OCI-LY3 (cell line): ENCODE measurements around the gene BROX.
A peak's percentile ranks its signal among the peaks of the same experiment; 100 is the strongest.

Experiments used
- H2AFZ ChIP-seq: fragments of 200-600, 300-600 bp; shearing (Covaris generic); 2 replicates; pipeline ENCODE4 v1.6.0; 2014; ENCODE audit warnings: antibody characterized with exemption, low read depth, low read length
- H3K27ac ChIP-seq: fragments of 200-600, 300-600 bp; sonication (generic); 2 replicates; pipeline ENCODE4 v1.5.1; 2014; ENCODE audit warnings: mild to moderate bottlenecking, low read length, moderate library complexity, mixed read lengths
- H3K27me3 ChIP-seq: fragments of 200-600, 300-600 bp; sonication (generic); 2 replicates; pipeline ENCODE4 v1.6.1; 2014; ENCODE audit warnings: low read depth, low read length, mixed read lengths
- H3K36me3 ChIP-seq: fragments of 200-600, 300-600 bp; sonication (generic); replicated peaks from 2 replicates; pipeline ENCODE3; 2014; ENCODE audit warnings: low read depth, low read length, mixed read lengths
- H3K4me1 ChIP-seq: fragments of 300-600, 200-600 bp; sonication (generic); 2 replicates; pipeline ENCODE4 v1.6.1; 2014; ENCODE audit warnings: low read length, mixed read lengths
- H3K4me2 ChIP-seq: fragments of 200-600, 300-600 bp; sonication (generic); 2 replicates; pipeline ENCODE4 v1.6.1; 2014; ENCODE audit warnings: low read length, mixed read lengths
- H3K4me3 ChIP-seq: fragments of 300-600, 200-600 bp; sonication (generic); 2 replicates; pipeline ENCODE4 v1.5.1; 2014; ENCODE audit warnings: antibody characterized with exemption, mild to moderate bottlenecking, low read length, moderate library complexity
- H3K79me2 ChIP-seq: fragments of 300-600, 200-600 bp; shearing (Covaris generic); 2 replicates; pipeline ENCODE4 v1.6.1; 2014; ENCODE audit warnings: mild to moderate bottlenecking, low read length, mixed read lengths
- H3K9ac ChIP-seq: fragments of 300-600, 200-600 bp; shearing (Covaris generic); 2 replicates; pipeline ENCODE4 v1.6.0; 2014; ENCODE audit warnings: mild to moderate bottlenecking, low read length, moderate library complexity
- H3K9me3 ChIP-seq: fragments of 200-600, 300-600 bp; shearing (Covaris generic); 2 replicates; pipeline ENCODE4 v1.6.1; 2014; ENCODE audit warnings: low read length, mixed read lengths; ENCODE audit not compliant: insufficient read depth
- H4K20me1 ChIP-seq: fragments of 200-600, 300-600 bp; sonication (generic); 2 replicates; pipeline ENCODE4 v1.6.1; 2016; ENCODE audit warnings: low read length, mixed read lengths; ENCODE audit not compliant: insufficient read depth
- EZH2phosphoT487 ChIP-seq: fragments of 200-600 bp; shearing (Covaris generic); IDR thresholded peaks from 2 replicates; pipeline ENCODE4 v1.6.1; 2018; ENCODE audit warnings: antibody characterized with exemption, mixed run types, low read depth
- TF ChIP-seq, protein P1 (sequence below): fragments of 200-600, 300-600 bp; sonication (generic); IDR thresholded peaks from 2 replicates; pipeline ENCODE4 v1.5.1; 2014; ENCODE audit warnings: antibody characterized with exemption, low read length, low read depth

BROX gene

GRCh38 chr1:222732216-222733159 is 20.1 kb downstream of the BROX start:
- Histone ChIP-seq H3K4me3 (peak overlapping the region; percentile 43; the same call in 1 of the 2 replicates), H3K27ac (peak overlapping the region; percentile 70), H3K4me1 (peaks cover 41% of the 10 kb centered on the region), H3K36me3 (peaks cover 64% of the 10 kb centered on the region), H2AFZ (no peak overlapping the region), H3K9ac (no peak overlapping the region), H3K79me2 (no peaks in the 10 kb centered on the region), H3K9me3 (no peaks in the 10 kb centered on the region), H3K4me2 (peak overlapping the region; percentile 76), H4K20me1 (peaks cover 26% of the 10 kb centered on the region), H3K27me3 (peaks cover 10% of the 10 kb centered on the region; the same call in 1 of the 2 replicates)
- peak; percentile 93 for TF ChIP-seq EZH2phosphoT487
- TF ChIP-seq, protein P1, sequence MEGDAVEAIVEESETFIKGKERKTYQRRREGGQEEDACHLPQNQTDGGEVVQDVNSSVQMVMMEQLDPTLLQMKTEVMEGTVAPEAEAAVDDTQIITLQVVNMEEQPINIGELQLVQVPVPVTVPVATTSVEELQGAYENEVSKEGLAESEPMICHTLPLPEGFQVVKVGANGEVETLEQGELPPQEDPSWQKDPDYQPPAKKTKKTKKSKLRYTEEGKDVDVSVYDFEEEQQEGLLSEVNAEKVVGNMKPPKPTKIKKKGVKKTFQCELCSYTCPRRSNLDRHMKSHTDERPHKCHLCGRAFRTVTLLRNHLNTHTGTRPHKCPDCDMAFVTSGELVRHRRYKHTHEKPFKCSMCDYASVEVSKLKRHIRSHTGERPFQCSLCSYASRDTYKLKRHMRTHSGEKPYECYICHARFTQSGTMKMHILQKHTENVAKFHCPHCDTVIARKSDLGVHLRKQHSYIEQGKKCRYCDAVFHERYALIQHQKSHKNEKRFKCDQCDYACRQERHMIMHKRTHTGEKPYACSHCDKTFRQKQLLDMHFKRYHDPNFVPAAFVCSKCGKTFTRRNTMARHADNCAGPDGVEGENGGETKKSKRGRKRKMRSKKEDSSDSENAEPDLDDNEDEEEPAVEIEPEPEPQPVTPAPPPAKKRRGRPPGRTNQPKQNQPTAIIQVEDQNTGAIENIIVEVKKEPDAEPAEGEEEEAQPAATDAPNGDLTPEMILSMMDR = no peak

- peaks cover 20% of the 10 kb centered on the region for H4K20me1 ChIP-seq
- no peak overlapping the region for H3K9ac ChIP-seq
- peaks cover 41% of the 10 kb centered on the region for H3K36me3 ChIP-seq
- H2AFZ ChIP-seq = no peak overlapping the region
- no peaks in the 10 kb centered on the region for H3K9me3 ChIP-seq
- no peak overlapping the region for H3K27ac ChIP-seq
- peaks cover 38% of the 10 kb centered on the region for H3K4me1 ChIP-seq
- peaks cover 10% of the 10 kb centered on the region for H3K27me3 ChIP-seq
- TF ChIP-seq, protein P1 = no peak
- no peak for TF ChIP-seq EZH2phosphoT487
- no peak overlapping the region for H3K4me3 ChIP-seq
- H3K4me2 ChIP-seq = no peak overlapping the region
- no peaks in the 10 kb centered on the region for H3K79me2 ChIP-seq
These were observed 22.4 kb downstream of the BROX start for GRCh38 chr1:222734740-222735139.

GRCh38 chr1:222736470-222736869 is 24.1 kb downstream of the BROX start:
- Histone ChIP-seq H3K4me3 (no peak overlapping the region), H3K27ac (no peak overlapping the region), H3K4me2 (no peak overlapping the region), H3K9ac (no peak overlapping the region), H3K36me3 (peaks cover 28% of the 10 kb centered on the region), H4K20me1 (peaks cover 8% of the 10 kb centered on the region; the same call in 1 of the 2 replicates), H3K79me2 (no peaks in the 10 kb centered on the region), H3K9me3 (no peaks in the 10 kb centered on the region), H3K4me1 (peaks cover 22% of the 10 kb centered on the region), H3K27me3 (peaks cover 10% of the 10 kb centered on the region), H2AFZ (no peak overlapping the region)
- TF ChIP-seq EZH2phosphoT487 = no peak
- TF ChIP-seq, protein P1 = no peak

DNA sequence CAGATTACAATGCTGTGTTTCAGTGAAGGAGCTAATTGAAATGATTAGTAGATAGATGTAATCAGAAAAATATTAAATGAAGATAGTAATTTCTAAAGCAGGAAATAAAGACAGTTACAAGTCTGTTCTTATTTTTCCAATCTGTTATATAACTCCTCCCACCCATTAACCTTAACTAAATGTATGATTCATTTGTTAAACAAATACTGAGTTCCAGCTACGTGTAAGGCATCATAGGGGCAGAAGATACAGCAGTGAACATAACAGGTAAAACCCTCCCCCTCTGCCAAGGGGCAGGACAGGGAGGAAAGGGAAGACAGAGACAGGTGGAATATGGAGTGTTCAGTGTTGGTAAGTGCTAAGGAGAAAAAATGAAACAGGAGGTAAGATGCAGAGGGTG is 24.6 kb downstream of the BROX start, which contains the start of gene FAM177B:
Gene FAM177B (plus strand): TSS at position 231 of the 400 bp plus-strand sequence. CDS start 9,344 bp downstream, outside the sequence.
- no peak within 1 kb of the TSS for H3K4me2 ChIP-seq

More for the DNA sequence above, 24.6 kb downstream of the BROX start, which contains the start of gene FAM177B:
- TF ChIP-seq EZH2phosphoT487 = no peak
- TF ChIP-seq, protein P1 = no peak
- Histone ChIP-seq H3K9me3 (no peaks in the 10 kb centered on the region), H3K27me3 (peaks cover 10% of the 10 kb centered on the region), H3K27ac (no peak within 1 kb of the TSS), H2AFZ (no peak within 1 kb of the TSS), H3K4me3 (no peak within 1 kb of the TSS), H3K79me2 (no peaks in the 10 kb centered on the region), H3K36me3 (peaks cover 25% of the 10 kb centered on the region), H3K4me1 (peaks cover 17% of the 10 kb centered on the region), H3K9ac (no peak within 1 kb of the TSS), H4K20me1 (peaks cover 5% of the 10 kb centered on the region; the same call in 1 of the 2 replicates)
